DOHH2 (cell line): ENCODE results near the gene NEUROG1.

Experiments used
- H3F3A ChIP-seq: fragments of 200-600 bp; sonication (generic), shearing (Covaris generic); 2 replicates; pipeline ENCODE4 v1.6.0; 2016; ENCODE audit warnings: antibody characterized with exemption, mild to moderate bottlenecking; ENCODE audit not compliant: control insufficient read depth, insufficient read depth
- H3K27ac ChIP-seq: fragments of 200-600 bp; sonication (generic); 2 replicates; pipeline ENCODE4 v1.5.1; 2014; ENCODE audit warnings: low read depth, mild to moderate bottlenecking, low read length, moderate library complexity
- H3K27me3 ChIP-seq: fragments of 200-600 bp; sonication (generic); 2 replicates; pipeline ENCODE4 v1.6.1; 2014; ENCODE audit warnings: mild to moderate bottlenecking, low read length, mixed read lengths; ENCODE audit not compliant: control insufficient read depth
- H3K36me3 ChIP-seq: fragments of 200-600 bp; sonication (generic); 2 replicates; pipeline ENCODE4 v1.6.1; 2014; ENCODE audit warnings: mild to moderate bottlenecking, low read length, moderate library complexity, mixed read lengths; ENCODE audit not compliant: control insufficient read depth
- H3K4me1 ChIP-seq: fragments of 200-600 bp; sonication (generic); 2 replicates; pipeline ENCODE4 v1.6.1; 2014; ENCODE audit warnings: mild to moderate bottlenecking, low read length, mixed read lengths; ENCODE audit not compliant: control insufficient read depth
- H3K4me2 ChIP-seq: fragments of 200-600 bp; sonication (generic); 2 replicates; pipeline ENCODE4 v1.6.0; 2014; ENCODE audit warnings: mild to moderate bottlenecking, low read length, moderate library complexity
- H3K4me3 ChIP-seq: fragments of 200-600 bp; sonication (generic); 2 replicates; pipeline ENCODE4 v1.5.1; 2014; ENCODE audit warnings: mild to moderate bottlenecking, low read length, mixed read lengths
- H3K79me2 ChIP-seq: fragments of 200-600 bp; sonication (generic); 2 replicates; pipeline ENCODE4 v1.6.1; 2014; ENCODE audit warnings: mild to moderate bottlenecking, low read length, mixed read lengths; ENCODE audit not compliant: control insufficient read depth
- H3K9me2 ChIP-seq: fragments of 200-600 bp; sonication (generic); replicated peaks from 2 replicates; pipeline ENCODE4 v1.6.1; 2014; ENCODE audit warnings: mild to moderate bottlenecking, low read length, mixed read lengths; ENCODE audit not compliant: control insufficient read depth
- H3K9me3 ChIP-seq: fragments of 200-600 bp; sonication (generic); 2 replicates; pipeline ENCODE4 v1.6.1; 2014; ENCODE audit warnings: antibody characterized with exemption, low read length, mixed read lengths; ENCODE audit not compliant: control insufficient read depth, insufficient read depth
- H4K20me1 ChIP-seq: fragments of 200-600 bp; sonication (generic); 2 replicates; pipeline ENCODE4 v1.6.0; 2014; ENCODE audit warnings: low read depth, mild to moderate bottlenecking, antibody characterized with exemption, low read length, moderate library complexity; ENCODE audit not compliant: control insufficient read depth, insufficient read depth
- CTCF ChIP-seq: fragments of 200-600 bp; sonication (generic); IDR thresholded peaks from one replicate; pipeline ENCODE4 v1.5.1; 2014; ENCODE audit warnings: antibody characterized with exemption, mild to moderate bottlenecking, low read depth, low read length; ENCODE audit not compliant: poor library complexity, severe bottlenecking
- EZH2phosphoT487 ChIP-seq: fragments of 200-600 bp; sonication (generic); IDR thresholded peaks from 2 replicates; pipeline ENCODE4 v1.6.1; 2017; ENCODE audit warnings: borderline replicate concordance, mild to moderate bottlenecking, antibody characterized with exemption, low read length, moderate library complexity, mixed read lengths

Gene NEUROG1

DNA sequence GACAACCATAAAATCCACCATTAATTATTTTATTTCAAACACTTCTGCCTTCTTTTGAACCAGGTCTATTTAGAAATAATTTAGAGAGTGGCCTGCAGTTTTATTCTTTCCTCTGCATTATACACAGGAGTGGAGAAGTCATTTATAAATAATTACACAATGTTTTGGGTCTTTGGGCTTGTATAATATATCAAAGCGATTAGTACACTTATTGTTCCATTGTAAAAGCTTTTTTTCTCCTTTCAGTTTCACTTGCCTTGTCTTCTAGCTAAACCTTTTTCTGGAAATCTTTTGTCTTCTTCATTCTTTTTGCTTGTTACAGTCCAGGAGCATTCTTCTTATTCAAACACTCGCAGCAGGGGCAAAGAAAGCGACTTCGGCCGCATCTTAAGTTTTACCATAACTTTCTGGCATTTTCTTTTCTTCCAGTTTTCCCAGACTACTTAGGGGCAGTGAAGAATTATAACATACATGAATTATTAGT, 7.3 kb upstream of the NEUROG1 start:
- Histone ChIP-seq H3K4me1 (no peaks in the 10 kb centered on the region), H3K9me3 (no peaks in the 10 kb centered on the region), H3K4me2 (no peak overlapping the region), H3K36me3 (no peaks in the 10 kb centered on the region), H3K4me3 (no peak overlapping the region), H3K27ac (no peak overlapping the region), H3F3A (no peaks in the 10 kb centered on the region), H4K20me1 (no peaks in the 10 kb centered on the region), H3K27me3 (peaks cover 69% of the 10 kb centered on the region), H3K9me2 (no peaks in the 10 kb centered on the region), H3K79me2 (no peaks in the 10 kb centered on the region)
- TF ChIP-seq EZH2phosphoT487 = peak; percentile 71; the same call in 1 of the 2 replicates
- no peak for TF ChIP-seq CTCF

DNA sequence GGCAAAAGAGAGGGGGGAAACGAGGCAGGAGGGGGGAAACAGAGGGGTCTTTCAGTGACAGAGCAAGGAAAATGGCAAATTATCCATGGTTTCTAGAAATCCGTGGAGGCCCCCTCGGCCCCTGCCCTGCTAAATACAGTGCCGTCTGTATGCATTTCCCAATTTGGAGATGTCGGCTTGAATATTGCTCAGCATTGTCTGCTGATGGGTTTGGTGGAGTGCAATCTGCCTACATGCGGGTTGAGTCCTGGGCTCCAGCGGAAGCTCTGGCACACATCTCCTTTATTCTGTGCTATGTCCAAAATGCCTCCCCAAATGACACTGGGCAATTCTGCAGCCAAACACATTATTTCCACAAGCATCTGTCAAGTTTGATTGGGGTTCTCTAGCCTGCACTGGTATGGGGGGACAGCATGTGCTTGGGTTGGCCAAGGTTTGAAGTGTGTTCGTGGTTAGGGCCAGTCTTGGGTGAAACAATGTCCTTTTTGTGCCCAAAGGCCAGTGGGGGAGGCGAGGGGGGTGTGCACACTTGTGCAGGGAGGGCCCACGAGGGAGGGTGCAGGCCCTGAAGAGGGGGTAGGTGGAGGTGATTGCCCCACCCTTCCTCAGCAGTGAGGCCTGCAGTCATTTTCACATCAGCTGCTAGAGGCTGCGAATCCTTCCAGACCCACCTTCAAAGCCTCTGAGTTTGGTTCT, 6.2 kb upstream of the NEUROG1 start:
- Histone ChIP-seq H3K4me1 (no peaks in the 10 kb centered on the region), H3K9me2 (no peaks in the 10 kb centered on the region), H3K27ac (no peak overlapping the region), H3K9me3 (no peaks in the 10 kb centered on the region), H4K20me1 (no peaks in the 10 kb centered on the region), H3F3A (no peaks in the 10 kb centered on the region), H3K27me3 (peaks cover 67% of the 10 kb centered on the region), H3K4me3 (no peak overlapping the region), H3K79me2 (no peaks in the 10 kb centered on the region), H3K4me2 (no peak overlapping the region), H3K36me3 (no peaks in the 10 kb centered on the region)
- TF ChIP-seq CTCF (no peak), EZH2phosphoT487 (no peak)

- H3K27ac ChIP-seq = no peak overlapping the region
- H3F3A ChIP-seq = no peaks in the 10 kb centered on the region
- no peaks in the 10 kb centered on the region for H4K20me1 ChIP-seq
- no peaks in the 10 kb centered on the region for H3K79me2 ChIP-seq
- H3K4me3 ChIP-seq = no peak overlapping the region
- no peak overlapping the region for H3K4me2 ChIP-seq
- no peaks in the 10 kb centered on the region for H3K9me3 ChIP-seq
- no peaks in the 10 kb centered on the region for H3K36me3 ChIP-seq
- no peaks in the 10 kb centered on the region for H3K4me1 ChIP-seq
- no peaks in the 10 kb centered on the region for H3K9me2 ChIP-seq
- TF ChIP-seq CTCF (no peak), EZH2phosphoT487 (no peak)
- peaks cover 46% of the 10 kb centered on the region for H3K27me3 ChIP-seq
Measured at GRCh38 chr5:135539430-135540005, 3.8 kb upstream of the NEUROG1 start.
